Subcutaneous adipose tissue (tissue), 4 donors: ENCODE results near the gene ANKRD12. TPM values are rescaled to one million over a fixed set of nuclear protein-coding genes. Genes with fewer than 3 reads are reported as not detected.

ENCODE experiments used
- CTCF ChIP-seq: fragments of 450-650 bp; IDR thresholded peaks from one replicate; pipeline ENCODE4 v1.5.1; 2016; ENCODE audit warnings: low read depth, mild to moderate bottlenecking, control low read depth, antibody characterized with exemption, moderate library complexity
- total RNA-seq, 4 donors: library from RNA; depleted of rRNA; stranded (reverse); fragments of >200 nt; gene quantifications; one replicate each; pipeline ENCODE4 v1.1.0, GENCODE V29; 2016

ANKRD12 gene
- total RNA-seq = 10 to 100 TPM; 38.6 to 99.5 (median 65.4) TPM

- TF ChIP-seq CTCF = no peak
Observed at GRCh38 chr18:9136315-9137155, at the start of gene ANKRD12. ANKRD12 (plus strand) TSS chr18:9136781; CDS start chr18:9182433, 45,652 bp downstream.

- TF ChIP-seq CTCF = no peak
Observed at GRCh38 chr18:9087144-9087543, 49.4 kb upstream of the ANKRD12 start.

GRCh38 chr18:9088252-9088651, 48.3 kb upstream of the ANKRD12 start:
- TF ChIP-seq CTCF = no peak

- TF ChIP-seq CTCF = no peak
Observed at GRCh38 chr18:9090578-9090977, 46.0 kb upstream of the ANKRD12 start.

GRCh38 chr18:9091066-9091476, 45.5 kb upstream of the ANKRD12 start:
- no peak for TF ChIP-seq CTCF

- TF ChIP-seq CTCF = no peak
Observed at GRCh38 chr18:9092665-9093064, 43.9 kb upstream of the ANKRD12 start.

GRCh38 chr18:9094307-9095226, 42.0 kb upstream of the ANKRD12 start:
- no peak for TF ChIP-seq CTCF
